Loucy (cell line): ENCODE data around the gene PEG3.

ENCODE experiments used
- H2AFZ ChIP-seq: fragments of 200-600 bp; sonication (generic); 2 replicates; pipeline ENCODE4 v1.6.0; 2016; ENCODE audit warnings: antibody characterized with exemption, mild to moderate bottlenecking, low read length, moderate library complexity
- H3F3A ChIP-seq: fragments of 200-600 bp; 2 replicates; pipeline ENCODE4 v1.6.0; 2016; ENCODE audit warnings: antibody characterized with exemption, low read depth, mild to moderate bottlenecking
- H3K27me3 ChIP-seq: fragments of 200-600 bp; sonication (generic); 2 replicates; pipeline ENCODE4 v1.6.1; 2014; ENCODE audit warnings: low read length, mild to moderate bottlenecking; ENCODE audit not compliant: insufficient read depth, poor library complexity, severe bottlenecking
- H3K36me3 ChIP-seq: fragments of 200-600 bp; sonication (generic); 2 replicates; pipeline ENCODE4 v1.6.1; 2016; ENCODE audit warnings: low read length; ENCODE audit not compliant: insufficient read depth
- H3K4me1 ChIP-seq: fragments of 200-600 bp; sonication (generic); 2 replicates; pipeline ENCODE4 v1.5.1; 2014; ENCODE audit warnings: low read length, mild to moderate bottlenecking; ENCODE audit not compliant: insufficient read depth, poor library complexity, severe bottlenecking
- H3K4me2 ChIP-seq: fragments of 200-600 bp; sonication (generic); 2 replicates; pipeline ENCODE4 v1.6.0; 2014; ENCODE audit warnings: antibody characterized with exemption, low read length, low read depth, mild to moderate bottlenecking; ENCODE audit not compliant: poor library complexity, severe bottlenecking
- H3K4me3 ChIP-seq: fragments of 200-600 bp; sonication (generic); 2 replicates; pipeline ENCODE4 v1.5.1; 2014; ENCODE audit warnings: low read length, mild to moderate bottlenecking, mixed read lengths; ENCODE audit not compliant: poor library complexity, severe bottlenecking
- H3K79me2 ChIP-seq: fragments of 200-600 bp; sonication (generic); 2 replicates; pipeline ENCODE4 v1.6.1; 2014; ENCODE audit warnings: low read length; ENCODE audit not compliant: insufficient read depth
- H3K9ac ChIP-seq: fragments of 200-600 bp; sonication (generic); 2 replicates; pipeline ENCODE4 v1.6.0; 2014; ENCODE audit warnings: mild to moderate bottlenecking, low read depth, low read length, moderate library complexity; ENCODE audit not compliant: poor library complexity, severe bottlenecking
- H3K9me2 ChIP-seq: fragments of 200-600 bp; sonication (generic); replicated peaks from 2 replicates; pipeline ENCODE4 v1.6.1; 2016; ENCODE audit warnings: low read depth, low read length, mixed read lengths
- H3K9me3 ChIP-seq: fragments of 200-600 bp; sonication (generic); 2 replicates; pipeline ENCODE4 v1.6.1; 2014; ENCODE audit warnings: mild to moderate bottlenecking, antibody characterized with exemption, low read length, low read depth; ENCODE audit not compliant: insufficient read depth
- H4K20me1 ChIP-seq: fragments of 200-600 bp; sonication (generic); 2 replicates; pipeline ENCODE4 v1.6.0; 2014; ENCODE audit warnings: antibody characterized with exemption, low read length, mild to moderate bottlenecking; ENCODE audit not compliant: insufficient read depth, poor library complexity, severe bottlenecking
- EZH2phosphoT487 ChIP-seq: fragments of 200-600 bp; IDR thresholded peaks from 2 replicates; pipeline ENCODE4 v1.6.1; 2018; ENCODE audit warnings: antibody characterized with exemption, mild to moderate bottlenecking, moderate library complexity, borderline replicate concordance
- TF ChIP-seq, protein P1 (sequence below): fragments of 200-600 bp; sonication (generic); conservative IDR thresholded peaks from 2 replicates; pipeline ENCODE4 v1.5.1; 2014; ENCODE audit warnings: mild to moderate bottlenecking, antibody characterized with exemption, low read length

The PEG3 gene

DNA sequence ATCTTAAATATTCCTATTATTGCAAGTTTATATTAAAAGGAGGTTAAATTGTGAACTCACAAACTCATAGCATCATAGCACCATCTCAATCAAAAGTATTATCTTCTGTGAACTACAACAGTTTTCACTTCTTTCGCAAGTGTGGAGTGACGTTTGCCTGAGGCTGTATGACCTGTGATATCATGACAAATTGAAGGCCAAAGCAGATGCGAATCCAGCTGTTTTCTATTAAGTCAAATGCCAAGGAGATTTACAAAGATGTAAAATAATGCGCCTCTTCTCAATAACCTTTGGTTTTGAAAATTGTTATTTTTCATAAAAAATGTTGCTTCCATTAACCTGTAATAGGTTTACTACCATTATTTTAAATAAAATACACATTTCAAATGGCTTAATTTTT, 7.6 kb upstream of the PEG3 start:
- Histone ChIP-seq H3K9ac (no peak overlapping the region), H3K27me3 (no peaks in the 10 kb centered on the region), H3K9me2 (no peaks in the 10 kb centered on the region), H3K79me2 (no peaks in the 10 kb centered on the region), H3K4me2 (no peak overlapping the region), H2AFZ (no peak overlapping the region), H3F3A (no peaks in the 10 kb centered on the region), H3K9me3 (peaks cover 6% of the 10 kb centered on the region; the same call in 1 of the 2 replicates), H4K20me1 (no peaks in the 10 kb centered on the region), H3K4me1 (no peaks in the 10 kb centered on the region), H3K4me3 (no peak overlapping the region), H3K36me3 (no peaks in the 10 kb centered on the region)
- TF ChIP-seq, protein P1, sequence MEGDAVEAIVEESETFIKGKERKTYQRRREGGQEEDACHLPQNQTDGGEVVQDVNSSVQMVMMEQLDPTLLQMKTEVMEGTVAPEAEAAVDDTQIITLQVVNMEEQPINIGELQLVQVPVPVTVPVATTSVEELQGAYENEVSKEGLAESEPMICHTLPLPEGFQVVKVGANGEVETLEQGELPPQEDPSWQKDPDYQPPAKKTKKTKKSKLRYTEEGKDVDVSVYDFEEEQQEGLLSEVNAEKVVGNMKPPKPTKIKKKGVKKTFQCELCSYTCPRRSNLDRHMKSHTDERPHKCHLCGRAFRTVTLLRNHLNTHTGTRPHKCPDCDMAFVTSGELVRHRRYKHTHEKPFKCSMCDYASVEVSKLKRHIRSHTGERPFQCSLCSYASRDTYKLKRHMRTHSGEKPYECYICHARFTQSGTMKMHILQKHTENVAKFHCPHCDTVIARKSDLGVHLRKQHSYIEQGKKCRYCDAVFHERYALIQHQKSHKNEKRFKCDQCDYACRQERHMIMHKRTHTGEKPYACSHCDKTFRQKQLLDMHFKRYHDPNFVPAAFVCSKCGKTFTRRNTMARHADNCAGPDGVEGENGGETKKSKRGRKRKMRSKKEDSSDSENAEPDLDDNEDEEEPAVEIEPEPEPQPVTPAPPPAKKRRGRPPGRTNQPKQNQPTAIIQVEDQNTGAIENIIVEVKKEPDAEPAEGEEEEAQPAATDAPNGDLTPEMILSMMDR: no peak
- TF ChIP-seq EZH2phosphoT487: no peak

- H3F3A ChIP-seq: no peaks in the 10 kb centered on the region
- no peaks in the 10 kb centered on the region for H4K20me1 ChIP-seq
- H3K9me3 ChIP-seq: peaks cover 13% of the 10 kb centered on the region; the same call in 1 of the 2 replicates
- H2AFZ ChIP-seq: no peak overlapping the region
- no peaks in the 10 kb centered on the region for H3K36me3 ChIP-seq
- TF ChIP-seq EZH2phosphoT487: no peak
- TF ChIP-seq, protein P1: no peak
- H3K4me1 ChIP-seq: no peaks in the 10 kb centered on the region
- H3K79me2 ChIP-seq: no peaks in the 10 kb centered on the region
- H3K4me3 ChIP-seq: no peak overlapping the region
- no peak overlapping the region for H3K9ac ChIP-seq
- no peaks in the 10 kb centered on the region for H3K27me3 ChIP-seq
- H3K4me2 ChIP-seq: no peak overlapping the region
- H3K9me2 ChIP-seq: no peaks in the 10 kb centered on the region
Observed at GRCh38 chr19:56842412-56842811, 1.9 kb upstream of the PEG3 start.

- no peak overlapping the region for H3K9ac ChIP-seq
- H3K9me3 ChIP-seq: peaks cover 15% of the 10 kb centered on the region; the same call in 1 of the 2 replicates
Observed at GRCh38 chr19:56841193-56841543, 642 bp upstream of the PEG3 start.

More at GRCh38 chr19:56841193-56841543, 642 bp upstream of the PEG3 start:
- Histone ChIP-seq H3K9me2 (no peaks in the 10 kb centered on the region), H3K4me2 (no peak overlapping the region), H3K79me2 (no peaks in the 10 kb centered on the region), H3K36me3 (no peaks in the 10 kb centered on the region), H3K4me3 (no peak overlapping the region), H4K20me1 (no peaks in the 10 kb centered on the region), H3K4me1 (no peaks in the 10 kb centered on the region), H3K27me3 (no peaks in the 10 kb centered on the region), H2AFZ (no peak overlapping the region), H3F3A (no peaks in the 10 kb centered on the region)
- no peak for TF ChIP-seq EZH2phosphoT487
- TF ChIP-seq, protein P1: no peak
